K562 (cell line): ENCODE measurements around the gene PPP1R16B. TPM values are rescaled to one million over a fixed set of nuclear protein-coding genes. Genes with fewer than 3 reads are reported as not detected.

ENCODE experiments used
- AFF1 ChIP-seq, 2 experiments: fragments of 450-650 bp; IDR thresholded peaks; 2 replicates each; pipeline ENCODE4 v1.6.1; 2018; ENCODE audit warnings: mild to moderate bottlenecking in 2 of 2, low read depth in 1 of 2; ENCODE audit not compliant: partially characterized antibody in 2 of 2
- ATF7 ChIP-seq: fragments of 450-650 bp; IDR thresholded peaks from 2 replicates; pipeline ENCODE4 v1.7.1; 2014; ENCODE audit warnings: mild to moderate bottlenecking, moderate library complexity
- BCOR ChIP-seq: fragments of 450-650 bp; IDR thresholded peaks from 2 replicates; pipeline ENCODE4 v1.6.1; 2016
- CAMTA2 ChIP-seq: fragments of 250-450 bp; sonication (Bioruptor Pico); conservative IDR thresholded peaks from 2 replicates; pipeline ENCODE4 v1.5.1; 2022
- MAFF ChIP-seq: IDR thresholded peaks from 2 replicates; pipeline ENCODE4 v1.6.1; 2012; ENCODE audit warnings: low read length, improper control_type of control experiment
- NFE2 ChIP-seq: IDR thresholded peaks from 2 replicates; pipeline ENCODE4 v1.6.1; 2014; ENCODE audit warnings: antibody characterized with exemption, low read depth
- NFIX ChIP-seq: fragments of 250-450 bp; sonication (Bioruptor Pico); IDR thresholded peaks from 2 replicates; pipeline ENCODE4 v1.4.0; 2020; ENCODE audit warnings: low read depth, mild to moderate bottlenecking, moderate library complexity
- PHTF2 ChIP-seq: fragments of 250-450 bp; sonication (Bioruptor Pico); IDR thresholded peaks from 2 replicates; pipeline ENCODE4 v1.5.0; 2021; ENCODE audit warnings: mild to moderate bottlenecking
- RNF2 ChIP-seq: sonication (generic); IDR thresholded peaks from 2 replicates; pipeline ENCODE4 v1.6.1; 2016
- SNIP1 ChIP-seq: fragments of 450-650 bp; IDR thresholded peaks from 2 replicates; pipeline ENCODE4 v1.7.1; 2017; ENCODE audit warnings: low read depth, mild to moderate bottlenecking
- STAG1 ChIP-seq: sonication (generic); formaldehyde crosslinking; IDR thresholded peaks from 2 replicates; pipeline ENCODE4 v1.5.0; 2020; ENCODE audit warnings: missing genetic modification reagents, borderline replicate concordance
- THRAP3 ChIP-seq: fragments of 450-650 bp; IDR thresholded peaks from 2 replicates; pipeline ENCODE4 v1.6.1; 2016; ENCODE audit warnings: mild to moderate bottlenecking, inconsistent platforms, borderline replicate concordance
- TRIM28 ChIP-seq: fragments of 450-650 bp; IDR thresholded peaks from 2 replicates; pipeline ENCODE4 v1.6.1; 2017
- ZNF584 ChIP-seq: fragments of 200-800 bp; sonication (Bioruptor generic); IDR thresholded peaks from 2 replicates; pipeline ENCODE4 v1.6.1; 2016; ENCODE audit warnings: low read depth, mild to moderate bottlenecking, missing genetic modification characterization, missing compliant biosample characterization
- polyA plus RNA-seq, 8 experiments: library from polyadenylated mRNA; depleted of rRNA in 4 of 8; stranded (reverse) in 5 of 8; unstranded in 3 of 8; fragments of >200 nt; fragmentation: Nextera tagmentation in 2 of 8; fragmentation: Illumina TruSeq in 1 of 8; extraction: Ambion mirVana in 2 of 8; extraction: Trizol in 1 of 8; gene quantifications; 2 replicates each; pipeline versions ENCODE4 v1.2.1 to v1.2.3, GENCODE V29; 2011 to 2014; ENCODE audit warnings: inconsistent platforms in 1 of 8, missing spikeins in 1 of 8
- total RNA-seq, 7 experiments: library from RNA; depleted of rRNA in 6 of 7; stranded (reverse); fragments of >200 nt in 6 of 7; fragmentation: Illumina TruSeq in 2 of 7; extraction: Trizol in 2 of 7; gene quantifications; 2 replicates each; pipeline versions ENCODE4 v1.2.1 to v1.2.3, GENCODE V29; 2011 to 2021; ENCODE audit warnings: low replicate concordance in 1 of 7
- TF ChIP-seq, protein P1 (sequence below): fragments of 200-600 bp; sonication (generic); IDR thresholded peaks from one replicate; pipeline ENCODE4 v1.6.1; 2012; ENCODE audit warnings: mild to moderate bottlenecking, low read depth, low read length, inconsistent platforms

PPP1R16B gene
- total and polyA plus RNA-seq, 9 of the 15 experiments (the other 6 are each of a cell fraction or from before 2014, with no cell fraction given), result 1.5 to 11.5 (median 6.8) TPM

GRCh38 chr20:38831049-38831691 is 25.7 kb downstream of the PPP1R16B start (continued):
- TF ChIP-seq AFF1 (IDR thresholded peaks at IDR 0.05; ENCODE audit: low read depth in 1 of 2, partially characterized antibody in 2 of 2) (no peak), BCOR (no peak), ATF7 (peak; percentile 69), NFIX (CRISPR knock-in tag) (no peak), RNF2 (no peak), CAMTA2 (CRISPR knock-in tag) (no peak), NFE2 (peak; percentile 89), MAFF (peak; percentile 49; the same call in 1 of the 2 replicates), STAG1 (no peak), PHTF2 (CRISPR knock-in tag) (no peak), ZNF584 (CRISPR knock-in tag) (peak; percentile 45; the same call in 1 of the 2 replicates), SNIP1 (no peak), TRIM28 (no peak), THRAP3 (no peak)
- TF ChIP-seq, protein P1, sequence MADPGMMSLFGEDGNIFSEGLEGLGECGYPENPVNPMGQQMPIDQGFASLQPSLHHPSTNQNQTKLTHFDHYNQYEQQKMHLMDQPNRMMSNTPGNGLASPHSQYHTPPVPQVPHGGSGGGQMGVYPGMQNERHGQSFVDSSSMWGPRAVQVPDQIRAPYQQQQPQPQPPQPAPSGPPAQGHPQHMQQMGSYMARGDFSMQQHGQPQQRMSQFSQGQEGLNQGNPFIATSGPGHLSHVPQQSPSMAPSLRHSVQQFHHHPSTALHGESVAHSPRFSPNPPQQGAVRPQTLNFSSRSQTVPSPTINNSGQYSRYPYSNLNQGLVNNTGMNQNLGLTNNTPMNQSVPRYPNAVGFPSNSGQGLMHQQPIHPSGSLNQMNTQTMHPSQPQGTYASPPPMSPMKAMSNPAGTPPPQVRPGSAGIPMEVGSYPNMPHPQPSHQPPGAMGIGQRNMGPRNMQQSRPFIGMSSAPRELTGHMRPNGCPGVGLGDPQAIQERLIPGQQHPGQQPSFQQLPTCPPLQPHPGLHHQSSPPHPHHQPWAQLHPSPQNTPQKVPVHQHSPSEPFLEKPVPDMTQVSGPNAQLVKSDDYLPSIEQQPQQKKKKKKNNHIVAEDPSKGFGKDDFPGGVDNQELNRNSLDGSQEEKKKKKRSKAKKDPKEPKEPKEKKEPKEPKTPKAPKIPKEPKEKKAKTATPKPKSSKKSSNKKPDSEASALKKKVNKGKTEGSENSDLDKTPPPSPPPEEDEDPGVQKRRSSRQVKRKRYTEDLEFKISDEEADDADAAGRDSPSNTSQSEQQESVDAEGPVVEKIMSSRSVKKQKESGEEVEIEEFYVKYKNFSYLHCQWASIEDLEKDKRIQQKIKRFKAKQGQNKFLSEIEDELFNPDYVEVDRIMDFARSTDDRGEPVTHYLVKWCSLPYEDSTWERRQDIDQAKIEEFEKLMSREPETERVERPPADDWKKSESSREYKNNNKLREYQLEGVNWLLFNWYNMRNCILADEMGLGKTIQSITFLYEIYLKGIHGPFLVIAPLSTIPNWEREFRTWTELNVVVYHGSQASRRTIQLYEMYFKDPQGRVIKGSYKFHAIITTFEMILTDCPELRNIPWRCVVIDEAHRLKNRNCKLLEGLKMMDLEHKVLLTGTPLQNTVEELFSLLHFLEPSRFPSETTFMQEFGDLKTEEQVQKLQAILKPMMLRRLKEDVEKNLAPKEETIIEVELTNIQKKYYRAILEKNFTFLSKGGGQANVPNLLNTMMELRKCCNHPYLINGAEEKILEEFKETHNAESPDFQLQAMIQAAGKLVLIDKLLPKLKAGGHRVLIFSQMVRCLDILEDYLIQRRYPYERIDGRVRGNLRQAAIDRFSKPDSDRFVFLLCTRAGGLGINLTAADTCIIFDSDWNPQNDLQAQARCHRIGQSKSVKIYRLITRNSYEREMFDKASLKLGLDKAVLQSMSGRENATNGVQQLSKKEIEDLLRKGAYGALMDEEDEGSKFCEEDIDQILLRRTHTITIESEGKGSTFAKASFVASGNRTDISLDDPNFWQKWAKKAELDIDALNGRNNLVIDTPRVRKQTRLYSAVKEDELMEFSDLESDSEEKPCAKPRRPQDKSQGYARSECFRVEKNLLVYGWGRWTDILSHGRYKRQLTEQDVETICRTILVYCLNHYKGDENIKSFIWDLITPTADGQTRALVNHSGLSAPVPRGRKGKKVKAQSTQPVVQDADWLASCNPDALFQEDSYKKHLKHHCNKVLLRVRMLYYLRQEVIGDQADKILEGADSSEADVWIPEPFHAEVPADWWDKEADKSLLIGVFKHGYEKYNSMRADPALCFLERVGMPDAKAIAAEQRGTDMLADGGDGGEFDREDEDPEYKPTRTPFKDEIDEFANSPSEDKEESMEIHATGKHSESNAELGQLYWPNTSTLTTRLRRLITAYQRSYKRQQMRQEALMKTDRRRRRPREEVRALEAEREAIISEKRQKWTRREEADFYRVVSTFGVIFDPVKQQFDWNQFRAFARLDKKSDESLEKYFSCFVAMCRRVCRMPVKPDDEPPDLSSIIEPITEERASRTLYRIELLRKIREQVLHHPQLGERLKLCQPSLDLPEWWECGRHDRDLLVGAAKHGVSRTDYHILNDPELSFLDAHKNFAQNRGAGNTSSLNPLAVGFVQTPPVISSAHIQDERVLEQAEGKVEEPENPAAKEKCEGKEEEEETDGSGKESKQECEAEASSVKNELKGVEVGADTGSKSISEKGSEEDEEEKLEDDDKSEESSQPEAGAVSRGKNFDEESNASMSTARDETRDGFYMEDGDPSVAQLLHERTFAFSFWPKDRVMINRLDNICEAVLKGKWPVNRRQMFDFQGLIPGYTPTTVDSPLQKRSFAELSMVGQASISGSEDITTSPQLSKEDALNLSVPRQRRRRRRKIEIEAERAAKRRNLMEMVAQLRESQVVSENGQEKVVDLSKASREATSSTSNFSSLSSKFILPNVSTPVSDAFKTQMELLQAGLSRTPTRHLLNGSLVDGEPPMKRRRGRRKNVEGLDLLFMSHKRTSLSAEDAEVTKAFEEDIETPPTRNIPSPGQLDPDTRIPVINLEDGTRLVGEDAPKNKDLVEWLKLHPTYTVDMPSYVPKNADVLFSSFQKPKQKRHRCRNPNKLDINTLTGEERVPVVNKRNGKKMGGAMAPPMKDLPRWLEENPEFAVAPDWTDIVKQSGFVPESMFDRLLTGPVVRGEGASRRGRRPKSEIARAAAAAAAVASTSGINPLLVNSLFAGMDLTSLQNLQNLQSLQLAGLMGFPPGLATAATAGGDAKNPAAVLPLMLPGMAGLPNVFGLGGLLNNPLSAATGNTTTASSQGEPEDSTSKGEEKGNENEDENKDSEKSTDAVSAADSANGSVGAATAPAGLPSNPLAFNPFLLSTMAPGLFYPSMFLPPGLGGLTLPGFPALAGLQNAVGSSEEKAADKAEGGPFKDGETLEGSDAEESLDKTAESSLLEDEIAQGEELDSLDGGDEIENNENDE, result no peak
